Osteocyte (in vitro differentiated cells): ENCODE measurements around the gene FASTK. TPM values are rescaled to one million over a fixed set of nuclear protein-coding genes. Genes with fewer than 3 reads are reported as not detected.
"Not testable (repeated sequence)": the region's sequence is repeated elsewhere in the genome, so short reads cannot be mapped to it uniquely, and the experiment has no call there.

Source experiments
- DNase-seq: peaks from one replicate; pipeline ENCODE4 v3.0.0; 2021; ENCODE audit warnings: mixed read lengths; ENCODE audit not compliant: unreplicated experiment; ENCODE audit errors: extremely low spot score
- H3K27ac Mint-ChIP-seq: one replicate; pipeline ENCODE4 v1.8.0; 2021; ENCODE audit warnings: mild to moderate bottlenecking, mixed read lengths; ENCODE audit not compliant: unreplicated experiment
- H3K27me3 Mint-ChIP-seq: one replicate; pipeline ENCODE4 v1.8.0; 2021; ENCODE audit warnings: mixed read lengths; ENCODE audit not compliant: unreplicated experiment
- H3K36me3 Mint-ChIP-seq: one replicate; pipeline ENCODE4 v1.8.0; 2021; ENCODE audit warnings: mixed read lengths; ENCODE audit not compliant: unreplicated experiment
- H3K4me1 Mint-ChIP-seq: one replicate; pipeline ENCODE4 v1.8.0; 2021; ENCODE audit warnings: mixed read lengths; ENCODE audit not compliant: unreplicated experiment
- H3K4me3 Mint-ChIP-seq: one replicate; pipeline ENCODE4 v1.8.0; 2021; ENCODE audit warnings: mild to moderate bottlenecking, moderate library complexity, mixed read lengths; ENCODE audit not compliant: unreplicated experiment
- H3K9me3 Mint-ChIP-seq: one replicate; pipeline ENCODE4 v1.8.0; 2021; ENCODE audit warnings: mixed read lengths; ENCODE audit not compliant: unreplicated experiment
- total RNA-seq: library from RNA; stranded (reverse); gene quantifications from 2 replicates; pipeline ENCODE4 v1.2.1, GENCODE V29; 2021
- TF ChIP-seq, protein P1 (sequence below): fragments of 200-600 bp; sonication (generic); IDR thresholded peaks from 2 replicates; pipeline ENCODE4 v1.5.0; 2021; ENCODE audit warnings: antibody characterized with exemption, mild to moderate bottlenecking, moderate library complexity

The FASTK gene
- total RNA-seq, 1 donor from 2014 or later = 104 TPM

DNA sequence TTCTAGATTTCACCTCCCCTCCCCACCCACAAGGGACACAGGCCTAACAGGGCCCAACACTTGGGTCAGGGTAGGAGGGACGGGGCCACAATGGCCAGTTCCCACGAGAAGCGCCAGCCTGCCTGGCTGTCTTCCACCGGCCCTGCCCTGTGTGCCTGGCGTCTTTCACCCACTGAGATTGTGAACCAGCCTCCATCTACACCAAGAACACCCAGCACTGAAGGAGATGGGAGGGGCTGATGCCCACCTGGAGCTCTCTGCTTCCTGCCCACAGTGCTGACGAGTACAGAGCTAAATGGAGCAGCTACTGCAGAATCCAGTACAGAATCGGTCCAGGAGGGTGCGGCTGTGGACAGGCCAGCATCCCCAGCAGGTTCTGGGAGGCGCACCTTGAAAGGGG lies 34.6 kb downstream of the FASTK start:
- Mint-ChIP-seq H3K9me3 (no peaks in the 10 kb centered on the region), H3K27ac (no peak overlapping the region), H3K4me3 (no peak overlapping the region), H3K4me1 (peaks cover 19% of the 10 kb centered on the region), H3K27me3 (no peaks in the 10 kb centered on the region), H3K36me3 (peaks cover 7% of the 10 kb centered on the region)
- TF ChIP-seq, protein P1, sequence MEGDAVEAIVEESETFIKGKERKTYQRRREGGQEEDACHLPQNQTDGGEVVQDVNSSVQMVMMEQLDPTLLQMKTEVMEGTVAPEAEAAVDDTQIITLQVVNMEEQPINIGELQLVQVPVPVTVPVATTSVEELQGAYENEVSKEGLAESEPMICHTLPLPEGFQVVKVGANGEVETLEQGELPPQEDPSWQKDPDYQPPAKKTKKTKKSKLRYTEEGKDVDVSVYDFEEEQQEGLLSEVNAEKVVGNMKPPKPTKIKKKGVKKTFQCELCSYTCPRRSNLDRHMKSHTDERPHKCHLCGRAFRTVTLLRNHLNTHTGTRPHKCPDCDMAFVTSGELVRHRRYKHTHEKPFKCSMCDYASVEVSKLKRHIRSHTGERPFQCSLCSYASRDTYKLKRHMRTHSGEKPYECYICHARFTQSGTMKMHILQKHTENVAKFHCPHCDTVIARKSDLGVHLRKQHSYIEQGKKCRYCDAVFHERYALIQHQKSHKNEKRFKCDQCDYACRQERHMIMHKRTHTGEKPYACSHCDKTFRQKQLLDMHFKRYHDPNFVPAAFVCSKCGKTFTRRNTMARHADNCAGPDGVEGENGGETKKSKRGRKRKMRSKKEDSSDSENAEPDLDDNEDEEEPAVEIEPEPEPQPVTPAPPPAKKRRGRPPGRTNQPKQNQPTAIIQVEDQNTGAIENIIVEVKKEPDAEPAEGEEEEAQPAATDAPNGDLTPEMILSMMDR = no peak
- no peak for DNase-seq

DNA sequence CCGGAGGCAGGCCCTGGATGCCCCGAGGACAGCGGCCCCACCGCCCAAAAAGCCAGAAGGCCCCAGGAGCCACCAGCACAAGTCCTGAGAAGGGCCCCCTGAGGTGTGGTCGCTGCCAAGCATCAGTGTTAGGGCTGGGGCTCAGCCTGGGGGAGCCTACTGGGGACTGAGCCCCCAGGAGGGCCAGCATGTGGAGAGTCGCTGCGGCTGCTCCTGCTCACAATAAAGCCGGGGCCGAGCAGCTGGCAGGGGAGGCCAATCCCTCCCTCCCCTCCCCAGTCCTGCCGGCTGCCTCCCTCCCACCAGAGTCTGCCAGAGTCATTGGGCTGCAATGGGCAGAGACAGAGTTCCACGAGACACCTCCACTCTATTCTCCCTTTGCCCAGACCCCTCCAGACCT lies 35.3 kb downstream of the FASTK start:
- Mint-ChIP-seq H3K4me1 (peaks cover 19% of the 10 kb centered on the region), H3K4me3 (no peak overlapping the region), H3K27ac (no peak overlapping the region), H3K36me3 (peaks cover 7% of the 10 kb centered on the region), H3K27me3 (no peaks in the 10 kb centered on the region), H3K9me3 (no peaks in the 10 kb centered on the region)
- DNase-seq = no peak
- TF ChIP-seq, protein P1 = no peak

GRCh38 chr7:151043959-151044358 lies 36.6 kb downstream of the FASTK start:
- H3K4me1 Mint-ChIP-seq = peaks cover 31% of the 10 kb centered on the region
- H3K36me3 Mint-ChIP-seq = peaks cover 7% of the 10 kb centered on the region
- no peak overlapping the region for H3K27ac Mint-ChIP-seq
- TF ChIP-seq, protein P1 = no peak
- H3K27me3 Mint-ChIP-seq = no peaks in the 10 kb centered on the region
- no peak for DNase-seq
- H3K4me3 Mint-ChIP-seq = no peak overlapping the region
- no peaks in the 10 kb centered on the region for H3K9me3 Mint-ChIP-seq

DNA sequence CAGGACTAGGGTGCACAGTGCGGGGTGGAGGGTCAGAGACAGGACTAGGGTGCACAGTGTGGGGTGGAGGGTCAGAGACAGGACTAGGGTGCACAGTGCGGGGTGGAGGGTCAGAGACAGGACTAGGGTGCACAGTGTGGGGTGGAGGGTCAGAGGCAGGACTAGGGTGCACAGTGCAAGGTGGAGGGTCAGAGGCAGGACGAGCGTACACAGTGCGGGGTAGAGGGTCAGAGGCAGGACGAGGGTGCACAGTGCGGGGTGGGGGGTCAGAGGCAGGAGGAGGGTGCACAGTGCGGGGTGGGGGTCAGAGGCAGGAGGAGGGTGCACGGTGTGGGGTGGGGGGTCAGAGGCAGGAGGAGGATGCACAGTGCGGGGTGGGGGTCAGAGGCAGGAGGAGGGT lies 37.2 kb downstream of the FASTK start:
- not testable (repeated sequence) for H3K27ac Mint-ChIP-seq, H3K9me3 Mint-ChIP-seq, DNase-seq, H3K4me3 Mint-ChIP-seq, H3K36me3 Mint-ChIP-seq, H3K27me3 Mint-ChIP-seq
- H3K4me1 Mint-ChIP-seq = peaks cover 36% of the 10 kb centered on the region

GRCh38 chr7:151040616-151041375 lies 39.8 kb downstream of the FASTK start:
- H3K27me3 Mint-ChIP-seq = no peaks in the 10 kb centered on the region
- no peak overlapping the region for H3K27ac Mint-ChIP-seq
- H3K36me3 Mint-ChIP-seq = peaks cover 5% of the 10 kb centered on the region
- no peaks in the 10 kb centered on the region for H3K9me3 Mint-ChIP-seq
- no peak for DNase-seq
- TF ChIP-seq, protein P1 = no peak
- H3K4me1 Mint-ChIP-seq = peaks cover 20% of the 10 kb centered on the region
- H3K4me3 Mint-ChIP-seq = no peak overlapping the region
